ENCODE data around the gene MTHFSD. TPM values are rescaled to one million over a fixed set of nuclear protein-coding genes. Genes with fewer than 3 reads are reported as not detected.
A peak's percentile ranks its signal among the peaks of the same experiment; 100 is the strongest.

MTHFSD gene
- total and polyA plus RNA-seq, 10 of the 15 experiments (the other 5 are each of a cell fraction or from before 2014, with no cell fraction given): 2.2 to 24.5 (median 18.1) TPM

- TF ChIP-seq CREM (IDR thresholded peaks at IDR 0.05; ENCODE audit: low read depth) (no peak), ZNF592 (IDR thresholded peaks at IDR 0.05) (no peak), USF1 (IDR thresholded peaks at IDR 0.05; ENCODE audit: borderline replicate concordance, extremely low read length, insufficient read depth, low read depth, low read length) (no peak), FOXK2 (IDR thresholded peaks at IDR 0.05) (no peak), BACH1 (IDR thresholded peaks at IDR 0.05; ENCODE audit: borderline replicate concordance) (no peak)
- Histone ChIP-seq H3K4me1 (ENCODE audit: control insufficient read depth, insufficient read depth, low read length) (no peaks in the 10 kb centered on the region; the same call in 1 of the 2 replicates), H3K79me2 (ENCODE audit: control insufficient read depth, insufficient read depth, low read length) (no peaks in the 10 kb centered on the region), H3K4me3 (peak within 1 kb of the TSS; percentile 27; the same call in 1 of the 2 replicates), H2AFZ (ENCODE audit: control insufficient read depth, low read depth, low read length) (peak within 1 kb of the TSS; percentile 55), H3K27me3 (replicated peaks in 1 of 2; ENCODE audit: control insufficient read depth in 2 of 2, insufficient read depth in 2 of 2, low read length in 1 of 2) (peaks cover 31% of the 10 kb centered on the region in 2 experiments), H3K27ac (ENCODE audit: control insufficient read depth, insufficient read depth) (no peak within 1 kb of the TSS), H3K9ac (ENCODE audit: control insufficient read depth, insufficient read depth, low read length) (no peak within 1 kb of the TSS), H4K20me1 (ENCODE audit: control insufficient read depth, insufficient read depth) (no peaks in the 10 kb centered on the region; the same call in 1 of the 2 replicates), H3K36me3 (ENCODE audit: control insufficient read depth in 2 of 2, insufficient read depth in 2 of 2, low read length in 1 of 2) (no peaks in the 10 kb centered on the region), H3K9me3 (replicated peaks; ENCODE audit: control insufficient read depth, insufficient read depth, low read length) (no peaks in the 10 kb centered on the region), H3K4me2 (ENCODE audit: control insufficient read depth, insufficient read depth) (peak within 1 kb of the TSS; percentile 82)
- SMC1A ChIA-PET (ENCODE audit: uncharacterized antibody, unreplicated experiment): no interaction called here
- CTCF ChIA-PET: no interaction called here
- POLR2A ChIA-PET: no interaction called here
- 34% methylated on average over 72 of the region's 89 CpGs for WGBS (ENCODE audit: insufficient coverage, insufficient replicate concordance, low lambda C conversion rate, missing lambda C conversion rate)
- BruUV-seq (replicated peaks): no TSS peak
- DNase-seq (ENCODE audit: low read depth, low spot score): no peak
- in situ Hi-C loops (cut with MboI): loop anchor here (10.0 kb wide), 1 partner anchor 466 kb away; no protein-coding TSS in a partner anchor
- intact Hi-C loops (cut with micrococcal nuclease; ENCODE audit: unreplicated experiment): loop anchor here (10.0 kb wide), 1 partner anchor 466 kb away; no protein-coding TSS in a partner anchor
- ATAC-seq: no peak
- RAD21 ChIA-PET (ENCODE audit: unreplicated experiment): no interaction called here
- no peak for FAIRE-seq
These were observed 44.4 kb downstream of the MTHFSD start, which contains the start of gene FOXF1 for GRCh38 chr16:86510465-86511261. Gene FOXF1, plus strand, starts transcription at chr16:86510527. Its CDS starts 43 bp downstream, at chr16:86510570.

Data from GM12878 (cell line).